SU-DHL-6 (cell line): Measurements from ENCODE around the gene BCL2.

Source experiments
- CTCF ChIP-seq: fragments of 200-600 bp; sonication (generic); IDR thresholded peaks from one replicate; pipeline ENCODE4 v1.5.1; 2017; ENCODE audit warnings: antibody characterized with exemption, mild to moderate bottlenecking, low read length, moderate library complexity; ENCODE audit not compliant: insufficient read depth, poor library complexity, severe bottlenecking
- EZH2phosphoT487 ChIP-seq: fragments of 200-600 bp; sonication (generic), shearing (Covaris generic); conservative IDR thresholded peaks from 2 replicates; pipeline ENCODE4 v1.6.1; 2018; ENCODE audit warnings: mild to moderate bottlenecking, antibody characterized with exemption, low read length, moderate library complexity, mixed read lengths

DNA sequence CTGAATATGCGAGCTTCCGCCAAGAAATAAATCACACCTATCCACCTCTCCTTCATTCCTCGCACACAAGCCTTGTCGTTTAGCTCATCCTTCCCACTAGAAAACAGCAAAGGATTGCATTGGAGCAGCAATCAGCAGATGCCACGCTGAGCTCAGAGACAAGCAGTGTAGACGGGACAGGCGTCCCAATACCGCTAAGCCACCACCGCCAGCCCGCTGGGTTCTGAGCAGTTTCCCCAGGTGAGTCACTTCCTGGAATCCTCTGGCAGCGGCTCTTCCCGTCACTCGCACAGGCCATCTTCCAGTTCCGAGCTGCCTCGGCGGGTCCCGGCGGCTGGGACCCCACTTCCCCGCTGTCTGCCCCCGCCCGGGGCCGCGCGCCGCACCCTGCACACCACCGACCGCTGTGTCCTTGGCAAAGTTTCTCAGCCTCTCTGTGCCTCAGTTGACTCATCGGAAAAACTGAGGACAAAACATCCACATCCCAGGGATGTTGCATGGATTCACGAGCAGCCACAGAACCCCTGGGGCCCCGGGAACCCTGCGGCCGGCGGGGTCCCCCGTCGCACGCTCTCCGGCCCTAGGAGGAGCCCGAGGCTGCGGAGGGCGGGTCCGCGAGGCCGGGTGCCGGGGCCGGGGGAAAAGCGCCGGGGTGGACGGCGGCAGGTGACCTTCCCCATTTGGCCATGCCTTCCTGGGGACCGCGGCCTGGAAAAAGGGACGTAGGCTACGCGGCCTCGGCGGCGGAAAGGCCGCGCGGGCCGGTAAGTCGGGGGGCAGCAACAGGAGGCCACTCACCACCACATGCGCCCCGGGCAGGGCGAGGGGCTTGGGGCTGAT lies 46.9 kb upstream of the BCL2 start:
- TF ChIP-seq CTCF, result no peak
- TF ChIP-seq EZH2phosphoT487, result no peak
